GM23248 (cell line): Measurements from ENCODE around the gene HSPBAP1.

ENCODE experiments used
- EZH2 ChIP-seq: fragments of 200-600 bp; sonication (generic); IDR thresholded peaks from 2 replicates; pipeline ENCODE4 v1.6.1; 2018; ENCODE audit warnings: antibody characterized with exemption, mild to moderate bottlenecking; ENCODE audit not compliant: insufficient read depth, poor library complexity, severe bottlenecking
- EZH2phosphoT487 ChIP-seq: fragments of 200-600 bp; sonication (generic); IDR thresholded peaks from 2 replicates; pipeline ENCODE4 v1.6.1; 2018; ENCODE audit warnings: antibody characterized with exemption, moderate library complexity, mild to moderate bottlenecking, low read depth; ENCODE audit not compliant: insufficient read depth

GRCh38 chr3:122754929-122755328, 38.7 kb downstream of the HSPBAP1 start:
- no peak for TF ChIP-seq EZH2
- TF ChIP-seq EZH2phosphoT487 = no peak
